Nephron (organoid): ENCODE data around the gene RNF224.

Experiments
- H3K27ac Mint-ChIP-seq, 3 experiments: 2 replicates each; pipeline ENCODE4 v1.8.0; 2020; ENCODE audit warnings: mixed read lengths in 3 of 3, mild to moderate bottlenecking in 2 of 3, moderate library complexity in 1 of 3
- H3K27me3 Mint-ChIP-seq: 2 replicates; pipeline ENCODE4 v1.8.0; 2021; ENCODE audit warnings: low read depth, mild to moderate bottlenecking, moderate library complexity, mixed read lengths
- H3K36me3 Mint-ChIP-seq: 2 replicates; pipeline ENCODE4 v1.8.0; 2020; ENCODE audit warnings: low read depth, mixed read lengths
- H3K4me1 Mint-ChIP-seq: 2 replicates; pipeline ENCODE4 v1.8.0; 2020; ENCODE audit warnings: mixed read lengths
- H3K4me3 Mint-ChIP-seq, 3 experiments: 2 replicates each; pipeline ENCODE4 v1.8.0; 2020; ENCODE audit warnings: mild to moderate bottlenecking in 3 of 3, mixed read lengths in 3 of 3, moderate library complexity in 2 of 3
- H3K9me3 Mint-ChIP-seq: 2 replicates; pipeline ENCODE4 v1.8.0; 2020; ENCODE audit warnings: mixed read lengths
- TF ChIP-seq, protein P1 (sequence below), 3 experiments: fragments of 200-600 bp; sonication (generic); IDR thresholded peaks; one replicate each; pipeline ENCODE4 v1.5.0; 2021; ENCODE audit warnings: antibody characterized with exemption in 3 of 3; ENCODE audit not compliant: unreplicated experiment in 3 of 3

Gene RNF224

DNA sequence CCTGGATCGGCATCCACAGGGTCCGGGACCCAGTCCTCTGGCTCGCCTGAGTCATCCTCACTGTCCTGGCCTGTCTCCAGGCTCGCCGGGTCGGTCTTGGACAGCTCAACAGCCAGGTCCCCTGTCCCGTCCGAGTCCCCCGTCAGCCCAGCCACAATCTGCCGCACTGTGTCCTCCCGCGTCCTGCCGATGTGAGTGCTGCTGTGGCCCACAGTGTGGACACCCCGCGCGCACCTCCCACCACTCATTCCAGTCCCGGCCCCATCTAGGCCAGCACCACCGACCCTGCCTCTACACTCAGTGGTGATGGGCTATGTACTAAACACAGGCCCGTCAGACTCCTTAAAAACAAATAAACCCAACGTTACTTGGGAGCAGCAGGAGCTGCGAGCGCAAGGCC lies 45.6 kb upstream of the RNF224 start:
- H3K27me3 Mint-ChIP-seq, result peaks cover under 1% of the 10 kb centered on the region
- H3K4me3 Mint-ChIP-seq, result no peak overlapping the region
- peaks cover 2% of the 10 kb centered on the region for H3K4me1 Mint-ChIP-seq
- no peaks in the 10 kb centered on the region for H3K9me3 Mint-ChIP-seq
- H3K27ac Mint-ChIP-seq, result no peak overlapping the region
- TF ChIP-seq, protein P1, sequence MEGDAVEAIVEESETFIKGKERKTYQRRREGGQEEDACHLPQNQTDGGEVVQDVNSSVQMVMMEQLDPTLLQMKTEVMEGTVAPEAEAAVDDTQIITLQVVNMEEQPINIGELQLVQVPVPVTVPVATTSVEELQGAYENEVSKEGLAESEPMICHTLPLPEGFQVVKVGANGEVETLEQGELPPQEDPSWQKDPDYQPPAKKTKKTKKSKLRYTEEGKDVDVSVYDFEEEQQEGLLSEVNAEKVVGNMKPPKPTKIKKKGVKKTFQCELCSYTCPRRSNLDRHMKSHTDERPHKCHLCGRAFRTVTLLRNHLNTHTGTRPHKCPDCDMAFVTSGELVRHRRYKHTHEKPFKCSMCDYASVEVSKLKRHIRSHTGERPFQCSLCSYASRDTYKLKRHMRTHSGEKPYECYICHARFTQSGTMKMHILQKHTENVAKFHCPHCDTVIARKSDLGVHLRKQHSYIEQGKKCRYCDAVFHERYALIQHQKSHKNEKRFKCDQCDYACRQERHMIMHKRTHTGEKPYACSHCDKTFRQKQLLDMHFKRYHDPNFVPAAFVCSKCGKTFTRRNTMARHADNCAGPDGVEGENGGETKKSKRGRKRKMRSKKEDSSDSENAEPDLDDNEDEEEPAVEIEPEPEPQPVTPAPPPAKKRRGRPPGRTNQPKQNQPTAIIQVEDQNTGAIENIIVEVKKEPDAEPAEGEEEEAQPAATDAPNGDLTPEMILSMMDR (IDR thresholded peaks at IDR 0.05; ENCODE audit: unreplicated experiment in 3 of 3), result no peak
- H3K36me3 Mint-ChIP-seq, result peaks cover 22% of the 10 kb centered on the region

DNA sequence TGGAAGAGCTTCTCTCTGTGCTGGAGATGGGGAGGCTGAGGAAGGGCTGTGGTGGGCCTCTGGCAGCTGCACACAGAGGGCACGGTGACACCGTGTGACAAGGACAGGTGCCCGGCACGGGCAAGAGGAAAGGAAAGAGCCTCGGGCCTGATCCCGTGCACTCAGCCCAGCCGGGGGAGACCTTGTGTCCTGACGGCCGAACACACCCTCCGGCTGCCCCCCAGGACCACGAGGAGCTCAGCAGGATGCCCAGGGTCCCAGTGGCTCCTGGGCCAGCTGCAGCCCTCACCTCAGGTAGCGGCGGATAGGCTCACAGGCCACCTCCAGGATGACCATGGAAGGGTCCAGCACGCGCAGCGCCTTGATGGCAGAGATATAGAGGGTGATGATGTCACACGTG lies 44.5 kb upstream of the RNF224 start:
- peaks cover 13% of the 10 kb centered on the region for H3K4me1 Mint-ChIP-seq
- TF ChIP-seq, protein P1 (IDR thresholded peaks at IDR 0.05; ENCODE audit: unreplicated experiment in 3 of 3), result no peak

DNA sequence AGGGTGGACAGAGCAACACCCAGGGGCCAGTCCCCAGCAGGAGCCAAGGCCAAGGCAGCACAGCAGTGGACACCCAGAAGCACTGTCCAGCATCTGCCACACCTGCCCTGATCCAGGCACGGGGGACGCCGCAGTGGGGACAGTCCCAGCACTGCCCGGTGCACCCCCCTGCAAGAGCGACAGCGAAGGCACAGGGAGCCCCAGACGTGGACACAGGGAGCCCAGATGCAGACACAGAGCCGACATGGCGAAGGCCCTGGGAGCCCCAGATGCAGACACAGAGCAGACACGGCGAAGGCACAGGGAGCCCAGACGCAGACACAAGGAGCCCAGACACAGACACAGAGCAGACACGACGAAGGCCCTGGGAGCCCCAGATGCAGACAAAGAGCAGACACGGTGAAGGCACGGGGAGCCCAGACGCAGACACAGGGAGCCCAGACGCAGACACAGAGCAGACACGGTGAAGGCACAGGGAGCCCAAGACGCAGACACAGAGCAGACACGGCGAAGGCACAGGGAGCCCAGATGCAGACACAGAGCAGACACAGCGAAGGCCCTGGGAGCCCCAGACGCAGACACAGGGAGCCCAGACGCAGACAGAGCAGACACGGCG lies 43.2 kb upstream of the RNF224 start:
- H3K4me1 Mint-ChIP-seq, result peaks cover 17% of the 10 kb centered on the region
- peak overlapping the region; percentile 46 to 78 (median 71) for H3K4me3 Mint-ChIP-seq
- H3K27me3 Mint-ChIP-seq, result no peaks in the 10 kb centered on the region
- no peaks in the 10 kb centered on the region for H3K9me3 Mint-ChIP-seq
- H3K36me3 Mint-ChIP-seq, result peaks cover 14% of the 10 kb centered on the region
- H3K27ac Mint-ChIP-seq, result no peak overlapping the region
- TF ChIP-seq, protein P1 (IDR thresholded peaks at IDR 0.05; ENCODE audit: unreplicated experiment in 3 of 3), result no peak

More for the DNA sequence above, 44.5 kb upstream of the RNF224 start:
- Mint-ChIP-seq H3K4me3 (no peak overlapping the region), H3K36me3 (peaks cover 14% of the 10 kb centered on the region), H3K27ac (no peak overlapping the region), H3K9me3 (no peaks in the 10 kb centered on the region), H3K27me3 (no peaks in the 10 kb centered on the region)

DNA sequence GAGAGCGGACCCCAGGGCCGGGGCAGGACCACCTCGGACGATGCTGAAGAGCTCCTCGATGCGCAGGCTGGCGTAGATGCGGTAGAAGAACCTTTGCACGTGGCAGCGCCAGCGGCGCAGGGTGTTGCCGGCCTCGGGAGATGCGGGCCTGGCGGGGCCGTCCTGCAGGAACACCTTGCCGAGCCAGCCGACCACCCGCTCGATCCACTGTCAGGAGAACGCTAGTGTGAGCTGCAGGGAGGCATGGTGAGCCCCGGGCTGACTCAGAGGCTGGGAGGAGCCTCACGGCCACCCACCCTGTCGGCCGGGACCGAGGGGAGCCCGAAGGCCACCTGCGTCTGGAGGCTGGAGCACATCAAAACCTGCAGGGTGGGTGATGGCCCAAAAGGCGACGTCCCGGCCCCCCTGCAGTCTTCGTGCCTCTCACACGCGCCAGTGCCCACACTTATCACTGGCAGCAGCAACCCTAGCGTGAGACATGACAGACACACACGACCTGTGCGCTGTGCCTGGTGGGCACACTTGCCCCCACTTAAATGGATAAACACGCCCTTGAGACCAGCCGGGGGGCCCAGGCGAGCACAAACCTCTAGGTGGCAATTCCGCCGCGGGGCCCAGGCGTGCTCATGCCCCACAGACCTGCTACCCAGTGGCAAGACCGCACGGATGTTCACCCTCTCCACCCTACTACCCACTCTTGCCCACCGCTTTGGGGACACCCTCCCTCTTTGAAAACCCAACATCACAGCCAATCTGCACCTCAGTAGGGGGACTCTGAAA lies 42.2 kb upstream of the RNF224 start:
- TF ChIP-seq, protein P1 (IDR thresholded peaks at IDR 0.05; ENCODE audit: unreplicated experiment in 3 of 3), result no peak
- Mint-ChIP-seq H3K27me3 (no peaks in the 10 kb centered on the region), H3K4me1 (peaks cover 24% of the 10 kb centered on the region)

DNA sequence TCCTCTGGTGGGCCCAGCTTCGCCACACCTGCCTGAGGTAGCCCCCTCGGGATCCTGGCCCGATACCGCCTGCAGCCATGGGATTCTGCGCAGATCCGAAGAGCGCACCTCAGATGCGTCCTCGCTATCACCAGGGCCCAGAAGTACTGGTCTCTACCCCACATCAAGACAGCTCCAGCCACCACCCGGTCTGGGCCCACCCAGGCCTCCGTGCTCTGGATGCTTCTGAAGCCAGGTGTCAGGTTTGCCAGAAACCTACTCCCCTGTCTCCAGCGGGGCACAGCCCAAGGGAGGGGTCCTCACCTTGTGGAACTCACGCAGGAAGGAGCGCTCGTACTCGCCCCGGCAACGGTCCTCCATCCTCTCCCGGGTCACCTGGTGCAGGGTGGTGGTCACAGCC lies 41.4 kb upstream of the RNF224 start:
- peaks cover 11% of the 10 kb centered on the region for H3K36me3 Mint-ChIP-seq
- H3K9me3 Mint-ChIP-seq, result no peaks in the 10 kb centered on the region
- peak overlapping the region; percentile 91 to 95 (median 94) for H3K4me3 Mint-ChIP-seq
- H3K4me1 Mint-ChIP-seq, result peaks cover 30% of the 10 kb centered on the region
- no peaks in the 10 kb centered on the region for H3K27me3 Mint-ChIP-seq
- TF ChIP-seq, protein P1 (IDR thresholded peaks at IDR 0.05; ENCODE audit: unreplicated experiment in 3 of 3), result no peak
- H3K27ac Mint-ChIP-seq, result no peak overlapping the region

More for the DNA sequence above, 42.2 kb upstream of the RNF224 start:
- H3K36me3 Mint-ChIP-seq, result peaks cover 11% of the 10 kb centered on the region
- H3K9me3 Mint-ChIP-seq, result no peaks in the 10 kb centered on the region
- no peak overlapping the region for H3K27ac Mint-ChIP-seq
- H3K4me3 Mint-ChIP-seq, result no peak overlapping the region
